SH-SY5Y (cell line): ENCODE data around the gene ABCC1.

Source experiments
- GATA2 ChIP-seq: IDR thresholded peaks from 2 replicates; pipeline ENCODE4 v1.6.1; 2011; ENCODE audit warnings: mild to moderate bottlenecking, low read depth, low read length
- GATA3 ChIP-seq: IDR thresholded peaks from 2 replicates; pipeline ENCODE4 v1.6.1; 2011; ENCODE audit warnings: low read depth, mild to moderate bottlenecking, low read length, moderate library complexity

ABCC1 gene

DNA sequence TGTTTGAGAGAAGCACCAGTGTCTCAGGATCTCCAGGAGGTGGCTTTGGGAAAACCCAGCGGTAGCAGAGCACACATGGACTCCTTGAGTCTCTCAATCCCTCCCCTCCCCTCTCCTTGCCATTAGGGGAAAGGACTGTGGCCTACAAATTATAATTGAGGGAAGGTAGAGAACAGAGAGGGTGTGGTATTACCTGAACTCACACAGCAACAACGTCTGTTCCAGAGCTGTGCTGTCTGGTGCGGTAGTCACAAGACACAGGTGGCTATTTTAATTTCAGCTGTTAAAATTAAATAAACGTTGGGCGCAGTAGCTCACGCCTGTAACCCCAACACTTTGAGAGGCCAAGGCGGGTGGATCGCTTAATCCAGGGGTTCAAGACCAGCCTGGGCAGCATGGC is 163.7 kb downstream of the ABCC1 start:
- TF ChIP-seq GATA2: no peak
- TF ChIP-seq GATA3: no peak

DNA sequence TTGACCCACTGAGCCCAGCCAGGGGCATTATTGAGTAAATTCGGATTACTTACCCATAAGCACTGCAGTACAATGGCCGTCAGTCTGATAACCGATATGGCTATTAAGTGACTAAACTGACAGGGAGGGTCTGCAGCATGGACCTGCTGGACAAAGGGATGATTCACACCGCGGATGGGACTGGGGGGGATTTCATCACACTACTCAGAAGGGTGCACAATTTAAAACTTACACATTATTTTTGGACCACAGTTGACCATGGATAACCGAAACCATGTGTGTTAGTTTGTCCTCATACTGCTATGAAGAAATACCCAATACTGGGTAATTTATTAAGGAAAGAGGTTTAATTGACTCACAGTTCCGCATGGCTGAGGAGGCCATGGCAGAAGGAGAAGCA is 167.4 kb downstream of the ABCC1 start:
- TF ChIP-seq GATA2: no peak
- no peak for TF ChIP-seq GATA3

DNA sequence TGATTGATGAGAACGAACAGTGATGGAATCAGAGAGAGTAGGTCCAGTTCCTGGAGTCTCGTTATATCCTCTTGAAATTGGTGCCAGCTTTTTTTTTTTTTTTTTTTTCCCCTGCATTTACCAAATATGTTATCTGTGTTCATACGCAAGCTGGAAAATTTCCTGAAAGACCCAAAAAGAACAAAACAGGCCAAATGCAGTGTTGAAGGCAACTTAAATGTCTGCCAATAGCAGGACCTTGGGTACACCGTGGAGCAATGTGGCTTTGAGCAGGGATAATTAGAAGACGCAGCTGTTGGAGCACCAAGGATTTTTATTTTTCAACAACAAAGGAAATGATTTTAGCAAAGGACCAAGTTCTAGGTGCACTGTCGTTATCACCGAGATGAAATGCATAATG is 168.9 kb downstream of the ABCC1 start:
- no peak for TF ChIP-seq GATA2
- TF ChIP-seq GATA3: no peak

DNA sequence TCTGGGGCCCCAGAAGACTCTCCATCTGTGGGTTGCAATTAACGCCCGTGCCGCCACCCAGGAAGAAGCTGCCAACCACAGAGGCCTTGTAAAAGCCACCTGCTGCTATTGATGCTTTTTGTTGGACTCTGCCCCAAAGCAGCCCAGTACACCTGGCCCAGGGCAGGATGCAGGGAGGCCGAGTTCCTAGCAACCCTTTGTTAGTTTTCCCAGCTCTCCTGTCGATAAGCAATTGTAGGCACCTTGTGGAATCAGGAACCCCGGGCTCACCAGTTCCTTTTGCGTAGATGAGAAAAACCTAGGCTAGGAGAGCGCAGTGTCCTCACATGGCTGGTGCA is 170.6 kb downstream of the ABCC1 start:
- TF ChIP-seq GATA3: no peak
- no peak for TF ChIP-seq GATA2

DNA sequence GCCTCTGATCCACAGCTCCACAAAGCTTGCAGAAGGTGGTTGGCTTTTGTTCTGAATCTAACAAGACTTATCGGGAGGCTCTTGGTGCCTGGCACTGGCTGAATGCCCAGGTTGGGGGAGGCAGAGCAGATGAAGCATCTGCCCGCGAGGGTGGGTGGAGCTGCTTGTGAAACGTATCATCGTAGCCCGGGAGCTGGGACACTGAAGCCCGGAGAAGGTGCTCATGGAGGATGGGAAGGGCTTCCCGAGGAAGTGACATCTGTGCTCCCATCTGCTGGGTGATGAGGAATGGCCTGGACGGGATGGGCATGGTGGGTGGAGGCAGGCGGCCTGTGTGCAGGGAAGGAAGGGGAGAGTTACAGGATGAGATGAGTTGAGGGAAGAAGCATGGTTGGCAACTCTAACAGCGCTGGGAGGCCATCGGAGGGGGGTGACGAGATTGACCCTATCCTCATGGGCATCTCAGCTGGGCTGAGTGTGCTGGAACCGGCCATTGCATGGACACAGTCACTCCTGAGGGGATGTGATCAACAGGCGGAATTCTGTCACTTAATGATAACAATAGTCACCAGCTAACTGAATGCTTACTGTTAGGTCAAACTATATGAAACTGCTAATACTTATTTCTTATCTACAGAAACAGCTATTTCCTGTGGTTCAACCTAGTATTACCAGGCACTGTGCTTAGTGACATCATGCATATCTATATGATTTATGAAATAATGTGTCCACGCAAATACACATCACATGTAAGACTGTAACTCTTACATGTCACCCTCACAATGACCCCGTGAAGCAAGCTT is 171.2 kb downstream of the ABCC1 start:
- TF ChIP-seq GATA2 (no peak), GATA3 (no peak)

DNA sequence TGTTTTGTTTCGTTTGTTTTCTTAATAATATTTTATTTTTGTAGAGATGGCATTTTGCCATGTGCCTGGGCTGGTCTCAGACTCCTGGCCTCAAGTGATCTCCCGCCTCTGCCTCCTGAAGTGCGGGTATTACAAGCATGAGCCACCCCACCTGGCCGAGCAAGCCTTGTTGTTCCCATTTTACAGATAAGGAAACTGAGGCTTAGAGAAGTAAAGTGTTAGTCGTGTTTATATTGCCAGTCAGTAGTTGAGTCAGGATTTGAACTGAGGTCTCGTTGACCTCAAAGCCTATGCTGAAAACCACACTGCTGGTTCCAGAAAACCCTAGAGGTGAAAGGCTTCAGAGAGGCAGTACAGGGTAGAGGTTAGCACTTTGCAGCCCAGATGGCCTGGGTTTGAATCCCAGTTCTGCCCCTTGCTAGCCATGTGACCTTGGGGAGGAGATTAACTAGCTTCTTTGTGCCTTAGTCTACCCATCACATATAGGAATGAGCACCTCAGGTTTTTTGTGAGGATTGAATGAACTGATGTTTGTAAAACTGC is 171.8 kb downstream of the ABCC1 start:
- no peak for TF ChIP-seq GATA2
- no peak for TF ChIP-seq GATA3

DNA sequence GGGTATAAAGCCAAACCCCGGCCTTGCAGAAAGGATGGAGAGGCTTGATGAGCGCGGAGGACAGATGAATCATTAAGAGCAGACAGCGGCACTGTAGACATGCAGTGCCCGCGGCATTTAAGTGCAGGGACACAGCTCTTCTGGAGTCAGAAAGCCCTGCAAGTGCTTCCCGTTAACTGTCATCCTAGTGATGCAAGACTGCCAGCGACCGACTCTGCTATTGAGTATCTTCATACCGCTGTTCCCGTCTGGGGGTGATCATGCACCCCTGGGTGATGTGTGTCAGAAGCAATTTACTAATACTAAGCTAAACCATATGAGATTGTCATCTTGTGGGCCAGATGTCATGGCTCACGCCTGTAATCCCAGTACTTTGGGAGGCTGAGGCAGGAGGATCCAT is 172.8 kb downstream of the ABCC1 start:
- TF ChIP-seq GATA2 (no peak), GATA3 (no peak)

DNA sequence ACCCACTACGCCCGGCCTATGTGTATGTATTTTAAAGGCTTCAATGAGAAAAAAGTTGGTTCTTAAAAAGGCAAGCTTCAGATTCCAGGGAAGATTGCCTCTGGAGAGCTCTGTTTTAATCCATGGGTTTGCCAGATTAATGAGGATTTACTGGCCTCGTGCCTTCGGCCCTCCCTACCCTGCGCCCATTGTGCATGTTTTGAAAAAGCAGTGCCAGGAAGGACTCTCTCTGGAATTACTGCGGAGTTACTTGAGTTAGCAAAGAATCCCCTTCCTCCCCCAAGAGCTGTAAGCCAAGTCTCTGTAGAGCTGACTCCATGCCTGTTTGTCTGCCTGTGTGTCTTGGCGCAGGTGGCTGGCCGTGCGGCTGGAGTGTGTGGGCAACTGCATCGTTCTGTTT is 175.0 kb downstream of the ABCC1 start:
- TF ChIP-seq GATA3 (no peak), GATA2 (no peak)

DNA sequence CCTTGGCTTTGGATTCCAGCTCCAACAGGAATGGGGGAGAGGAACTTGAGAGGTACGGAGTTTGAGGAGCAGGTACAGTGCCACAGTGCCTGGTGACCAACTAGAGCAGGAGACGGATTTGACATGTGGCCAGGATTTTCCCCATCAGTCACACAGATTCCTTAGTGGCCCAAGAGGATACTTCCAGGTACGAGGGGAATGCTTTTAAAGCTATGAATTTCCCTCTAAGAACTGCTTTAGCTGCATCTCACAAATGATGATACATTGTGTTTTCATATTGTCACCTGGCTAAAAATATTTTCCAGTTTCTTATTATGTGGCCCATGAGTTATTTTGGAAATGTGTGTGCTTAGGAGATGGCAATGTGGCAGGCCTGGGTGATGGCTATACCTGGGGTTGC is 175.6 kb downstream of the ABCC1 start:
- TF ChIP-seq GATA2 (no peak), GATA3 (no peak)

DNA sequence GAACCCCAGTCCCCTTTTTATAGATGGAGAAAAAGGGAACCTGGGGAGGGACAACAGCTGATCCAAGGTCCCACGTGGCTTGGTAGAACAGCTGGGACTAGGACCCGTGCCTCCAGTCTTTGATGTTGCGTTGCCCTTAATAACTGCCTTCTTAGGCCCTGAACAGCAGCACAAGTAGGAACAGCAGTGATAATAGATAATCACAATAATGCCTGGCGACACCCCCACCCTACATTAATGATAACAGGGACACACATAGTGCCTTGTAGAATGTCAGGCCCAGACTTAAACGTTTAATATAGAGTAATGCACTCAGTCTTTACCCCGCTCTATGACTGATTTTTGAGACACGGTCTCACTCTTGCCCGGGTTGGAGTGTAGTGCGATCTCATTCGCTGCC is 177.5 kb downstream of the ABCC1 start:
- TF ChIP-seq GATA2: no peak
- no peak for TF ChIP-seq GATA3

DNA sequence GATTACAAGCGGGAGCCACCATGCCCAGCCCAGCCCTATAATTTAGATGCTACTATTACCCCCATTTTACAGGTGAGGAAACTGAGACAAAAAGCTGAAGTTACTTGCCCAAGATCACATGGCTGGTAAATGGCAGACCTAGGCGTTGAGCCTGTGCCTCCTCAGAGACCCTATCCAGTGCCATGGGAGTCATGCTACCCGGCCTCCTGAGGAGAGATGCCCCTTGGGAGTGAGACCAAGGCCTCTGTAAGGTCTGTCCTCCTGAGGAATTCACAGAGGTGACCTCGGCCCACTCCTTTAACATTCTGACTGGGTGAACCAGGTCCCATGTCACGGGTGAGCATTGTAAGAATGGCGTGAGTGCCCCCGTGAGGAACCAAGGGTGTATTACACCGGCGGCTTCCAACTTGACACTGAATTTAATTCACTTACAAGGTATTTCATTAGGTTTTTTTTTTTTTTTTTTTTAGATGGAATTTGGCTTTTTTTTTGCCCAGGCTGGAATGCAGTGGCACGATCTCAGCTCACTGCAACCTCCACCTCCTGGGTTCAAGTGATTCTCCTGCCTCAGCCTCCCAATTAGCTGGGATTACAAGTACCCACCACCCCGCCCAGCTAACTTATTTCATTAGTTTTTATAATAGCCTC is 178.2 kb downstream of the ABCC1 start:
- TF ChIP-seq GATA3 (no peak), GATA2 (no peak)

DNA sequence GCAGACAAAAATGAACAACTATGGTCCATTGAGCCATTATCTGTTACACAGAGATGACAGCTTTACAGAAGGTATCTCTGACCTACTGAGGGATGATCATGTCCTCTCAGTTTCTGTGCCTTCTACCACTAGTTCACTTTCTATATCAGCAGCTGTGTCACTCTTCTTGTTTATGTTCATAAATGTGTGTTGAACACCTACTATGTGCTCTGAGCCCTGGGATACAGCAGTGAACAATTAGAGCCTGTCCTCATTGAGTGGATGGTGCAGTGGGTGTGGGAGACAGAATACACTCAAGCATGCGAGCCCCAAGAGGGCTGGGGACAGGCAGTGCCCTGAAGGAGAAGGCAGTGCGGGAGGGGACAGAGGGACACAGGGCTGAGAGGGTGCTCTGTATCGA is 181.8 kb downstream of the ABCC1 start:
- no peak for TF ChIP-seq GATA2
- TF ChIP-seq GATA3: no peak

DNA sequence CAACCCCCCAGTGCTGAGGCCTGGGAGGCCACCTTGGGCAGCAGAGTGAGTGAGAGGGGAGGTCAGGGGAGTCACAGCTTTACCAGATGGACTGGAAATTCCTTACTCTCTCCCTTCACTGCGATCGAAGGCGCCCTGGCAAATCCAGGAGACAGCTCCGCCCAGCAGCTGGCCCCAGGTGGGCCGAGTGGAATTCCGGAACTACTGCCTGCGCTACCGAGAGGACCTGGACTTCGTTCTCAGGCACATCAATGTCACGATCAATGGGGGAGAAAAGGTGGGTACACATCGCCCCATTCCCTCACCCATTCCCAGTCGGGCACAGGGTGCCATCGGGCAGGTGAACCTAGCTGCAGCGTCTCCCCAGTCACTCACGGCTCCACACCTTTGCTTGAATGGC is 182.2 kb downstream of the ABCC1 start:
- TF ChIP-seq GATA2 (no peak), GATA3 (no peak)

DNA sequence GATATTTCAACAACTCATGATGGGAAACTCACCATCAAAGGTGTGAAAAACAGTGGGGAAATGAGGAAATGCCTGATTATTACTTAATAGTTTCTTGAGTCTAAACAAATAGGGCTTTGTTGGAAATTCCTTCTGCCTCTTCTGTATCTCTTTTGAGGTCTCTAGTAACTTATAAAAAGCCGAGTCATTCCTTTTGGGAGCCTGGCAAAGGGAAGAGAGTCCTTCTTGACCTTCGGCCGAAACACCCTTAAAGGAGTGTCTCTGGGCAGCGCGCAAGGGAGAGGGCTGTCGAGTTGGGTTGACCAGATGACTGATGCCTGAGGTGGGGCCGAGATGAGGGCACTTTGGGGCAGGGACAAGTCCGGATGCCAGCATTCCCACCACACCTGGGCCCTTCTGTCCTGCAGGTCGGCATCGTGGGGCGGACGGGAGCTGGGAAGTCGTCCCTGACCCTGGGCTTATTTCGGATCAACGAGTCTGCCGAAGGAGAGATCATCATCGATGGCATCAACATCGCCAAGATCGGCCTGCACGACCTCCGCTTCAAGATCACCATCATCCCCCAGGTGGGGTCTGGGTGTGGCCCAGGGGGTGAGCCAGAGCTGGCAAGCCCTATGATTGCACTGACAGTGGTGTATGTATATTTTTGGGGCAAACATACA is 184.7 kb downstream of the ABCC1 start:
- TF ChIP-seq GATA3 (no peak), GATA2 (no peak)

DNA sequence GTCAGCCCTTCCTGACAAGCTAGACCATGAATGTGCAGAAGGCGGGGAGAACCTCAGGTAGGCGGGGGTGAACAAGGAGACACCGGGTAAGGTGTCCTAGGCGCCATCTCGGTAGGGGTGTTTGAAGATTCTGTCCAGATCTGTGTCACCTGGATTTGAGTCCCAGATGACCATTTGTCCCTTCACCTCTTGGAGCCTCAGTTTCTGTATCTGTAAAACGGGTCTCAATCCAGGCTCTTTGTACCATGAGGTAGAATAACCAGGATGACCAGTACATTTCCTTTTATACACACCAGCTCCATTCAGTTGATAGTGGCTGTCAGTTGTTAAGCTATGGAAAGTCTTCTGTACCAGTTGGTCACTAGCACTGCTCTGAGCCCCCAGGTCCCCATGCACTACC is 187.2 kb downstream of the ABCC1 start:
- TF ChIP-seq GATA2: no peak
- TF ChIP-seq GATA3: no peak

DNA sequence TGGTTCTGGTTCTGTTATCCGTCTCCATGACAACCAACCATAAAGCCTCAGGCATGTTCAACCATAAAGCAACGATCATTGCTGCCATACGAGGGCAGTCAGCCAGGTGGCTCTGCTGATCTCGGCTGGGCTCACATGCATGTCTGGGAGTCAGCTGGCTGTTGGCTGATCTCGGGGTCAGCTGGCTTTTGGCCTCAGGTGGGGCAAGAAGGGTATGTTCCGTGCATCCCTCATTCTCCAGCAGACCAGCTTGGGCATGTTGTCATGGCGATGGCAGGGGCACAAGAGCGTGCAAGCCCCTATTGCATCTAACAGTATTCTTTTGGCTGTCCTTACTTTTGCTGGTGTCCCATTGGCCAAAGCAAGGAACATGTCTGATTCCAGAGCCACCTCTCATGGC is 187.7 kb downstream of the ABCC1 start:
- no peak for TF ChIP-seq GATA3
- TF ChIP-seq GATA2: no peak
